NCI-H128 (cell line): ENCODE data around the gene GALNT13.

ENCODE experiments used
- DNase-seq: peaks from one replicate; lab custom pipeline; 2025; ENCODE audit not compliant: unreplicated experiment; lab: John Stamatoyannopoulos, UW

The GALNT13 gene

DNA sequence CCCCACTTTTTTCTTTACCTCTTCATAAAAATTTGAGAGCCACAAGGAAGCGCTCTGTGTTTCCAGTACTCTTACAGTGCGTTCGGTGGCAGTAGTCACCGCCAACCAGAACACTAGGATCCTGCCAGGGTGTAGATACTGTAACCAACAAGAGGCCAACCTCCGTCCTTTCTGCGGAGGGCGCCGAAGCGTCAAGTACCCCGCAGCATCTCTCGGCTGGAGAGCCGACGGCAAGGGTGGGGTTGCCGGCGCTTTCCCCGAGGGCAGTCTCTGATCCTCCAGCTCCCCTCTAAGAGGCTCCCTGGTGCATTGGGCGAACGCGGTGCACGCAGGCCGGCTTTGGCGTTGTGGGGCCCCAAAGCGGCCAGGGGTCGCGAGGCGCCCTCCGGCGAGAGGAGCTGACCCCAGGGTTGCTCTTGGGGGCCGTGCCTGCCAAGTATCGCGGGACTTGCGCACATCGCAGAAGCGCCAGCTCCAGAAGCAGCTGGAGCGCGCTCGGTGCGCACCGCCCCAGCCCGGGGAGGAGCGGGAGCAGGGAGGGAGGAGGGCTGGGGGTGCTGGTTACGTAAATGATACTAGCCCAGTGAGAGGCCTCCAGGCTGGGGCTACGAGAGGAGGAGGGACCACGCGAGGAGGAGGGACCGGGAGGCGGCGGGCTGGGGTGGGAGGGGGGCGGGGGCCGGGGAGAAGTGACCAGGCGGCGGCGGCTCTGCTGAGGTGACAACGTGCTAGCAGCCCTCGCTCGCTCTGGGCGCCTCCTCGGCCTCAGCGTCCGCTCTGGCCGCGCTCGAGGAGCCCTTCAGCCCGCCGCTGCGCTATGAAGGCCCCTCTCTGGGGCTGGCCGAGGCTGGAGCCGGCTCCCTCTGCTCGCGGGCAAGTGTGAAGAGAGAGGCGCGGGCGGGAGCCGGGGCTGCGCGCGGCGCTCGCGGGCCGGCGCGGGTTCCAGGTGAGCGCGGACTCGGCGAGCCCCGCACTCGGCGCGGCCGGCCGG is at the start of gene GALNT13:
Gene GALNT13, plus strand, starts transcription at position 692 of the 991 bp plus-strand sequence.
- no peak for DNase-seq

GRCh38 chr2:153823880-153824279 is 47.8 kb upstream of the GALNT13 start:
- DNase-seq, result no peak

GRCh38 chr2:153828335-153828734 is 43.4 kb upstream of the GALNT13 start:
- no peak for DNase-seq

GRCh38 chr2:153834662-153835061 is 37.1 kb upstream of the GALNT13 start:
- DNase-seq, result no peak

- no peak for DNase-seq
Measured at GRCh38 chr2:153858250-153858649, 13.5 kb upstream of the GALNT13 start.

DNA sequence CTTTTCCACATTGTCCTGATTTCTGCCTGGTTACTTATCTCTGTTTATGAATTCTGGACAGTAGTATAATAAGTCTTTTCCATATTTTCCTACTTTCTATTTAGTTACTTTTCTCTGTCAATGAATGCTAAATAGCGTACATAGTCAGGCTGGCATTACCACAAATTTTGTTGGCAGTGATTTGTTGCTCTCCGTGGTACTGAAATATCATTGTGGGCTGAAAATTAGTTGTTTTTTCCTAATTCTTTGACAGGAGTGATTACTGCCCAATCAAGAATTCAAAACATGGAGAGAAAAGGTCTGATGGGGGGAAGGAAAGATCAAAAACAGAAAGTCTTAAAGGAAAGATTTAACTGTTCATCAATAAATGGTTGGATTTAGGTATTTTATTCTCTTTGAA is 7.7 kb upstream of the GALNT13 start:
- DNase-seq, result no peak

- DNase-seq, result no peak
Measured at GRCh38 chr2:153866595-153866994, 5.1 kb upstream of the GALNT13 start.

DNA sequence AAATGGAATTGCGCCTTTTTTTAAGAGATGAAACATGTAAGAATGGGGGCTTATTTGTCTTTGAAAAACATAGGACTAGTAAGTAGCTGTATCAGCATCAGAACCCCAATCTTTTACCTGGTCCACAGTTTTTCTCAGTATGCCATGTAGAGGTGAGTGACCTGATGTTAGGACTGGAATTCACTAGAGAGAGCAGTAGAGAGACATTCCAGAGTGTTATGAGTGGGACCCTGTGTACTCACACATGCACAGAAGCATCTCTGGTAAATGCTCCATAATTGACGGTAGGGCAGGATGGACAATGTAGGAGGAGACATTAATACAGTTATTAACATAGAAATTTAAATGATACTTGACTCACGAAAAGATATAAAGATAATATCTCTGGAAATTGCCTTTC is 1.4 kb upstream of the GALNT13 start:
- no peak for DNase-seq

DNA sequence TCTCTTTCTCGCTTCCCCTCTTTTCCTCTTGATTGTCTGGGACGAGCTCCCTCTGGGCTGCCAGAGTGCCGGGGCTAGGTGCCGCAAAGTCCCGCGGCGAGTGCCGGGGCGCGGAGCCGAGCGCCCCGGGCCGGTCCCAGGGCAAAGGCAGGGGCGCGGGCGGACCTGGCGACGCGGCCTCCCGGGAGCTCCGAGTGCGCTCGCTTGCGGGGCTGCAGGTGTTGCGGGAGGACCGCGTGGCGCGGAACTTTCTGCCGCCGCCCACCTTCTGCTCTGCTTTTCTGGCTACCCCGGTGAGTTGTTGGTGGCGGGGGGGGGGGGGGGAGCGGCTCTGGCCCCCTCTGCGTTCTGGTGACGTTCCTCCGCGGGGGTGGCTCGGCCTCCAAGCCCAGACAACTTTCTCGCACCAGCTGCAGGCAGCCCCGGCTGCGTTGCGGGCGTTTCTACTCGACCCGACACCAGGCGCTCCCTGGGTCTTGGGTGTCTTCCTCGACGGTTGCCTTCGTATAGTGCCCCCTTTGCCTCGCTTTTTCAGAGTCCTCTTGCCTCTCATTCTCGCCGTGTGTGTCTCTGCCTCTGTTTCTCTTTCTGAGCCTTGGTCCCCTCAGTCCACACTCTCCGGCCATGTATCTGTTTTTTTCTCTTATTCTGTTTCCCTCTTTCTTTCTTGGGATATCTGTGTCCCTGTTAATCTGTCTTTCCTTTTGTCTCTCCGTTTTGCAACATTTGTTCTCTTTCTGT is 759 bp downstream of the GALNT13 start:
- DNase-seq, result no peak

GRCh38 chr2:153873052-153874048 is 1.6 kb downstream of the GALNT13 start:
- DNase-seq, result no peak

DNA sequence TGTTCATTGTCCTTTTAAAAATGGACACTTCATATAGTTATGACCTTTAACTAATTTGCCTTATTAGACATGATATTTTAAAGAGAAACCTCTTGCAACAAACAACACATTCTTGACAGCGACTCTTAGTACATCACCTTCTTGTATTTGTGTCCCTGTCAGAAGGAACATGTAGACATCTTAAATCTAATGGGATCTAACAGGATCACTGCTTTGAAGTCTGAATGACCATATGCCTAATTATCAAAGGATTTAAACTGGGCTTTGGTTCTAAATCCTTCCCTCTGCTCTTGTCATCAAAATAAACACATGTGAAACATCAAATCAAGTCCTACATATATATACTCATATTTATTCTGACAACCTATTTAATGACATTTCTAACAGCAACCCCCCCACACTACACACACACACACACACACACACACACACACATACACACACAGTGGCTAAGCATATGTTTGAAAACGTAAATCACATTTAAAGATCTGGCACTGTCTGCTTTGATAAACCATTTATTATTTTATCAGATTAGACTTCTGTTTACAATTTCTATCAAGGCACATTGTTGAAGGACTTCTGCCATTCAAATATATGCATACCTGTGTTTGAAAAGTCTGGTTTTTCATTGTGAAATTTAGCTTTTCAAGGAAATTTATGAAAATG is 4.2 kb downstream of the GALNT13 start:
- no peak for DNase-seq

GRCh38 chr2:153880926-153881325 is 9.2 kb downstream of the GALNT13 start:
- DNase-seq, result no peak

DNA sequence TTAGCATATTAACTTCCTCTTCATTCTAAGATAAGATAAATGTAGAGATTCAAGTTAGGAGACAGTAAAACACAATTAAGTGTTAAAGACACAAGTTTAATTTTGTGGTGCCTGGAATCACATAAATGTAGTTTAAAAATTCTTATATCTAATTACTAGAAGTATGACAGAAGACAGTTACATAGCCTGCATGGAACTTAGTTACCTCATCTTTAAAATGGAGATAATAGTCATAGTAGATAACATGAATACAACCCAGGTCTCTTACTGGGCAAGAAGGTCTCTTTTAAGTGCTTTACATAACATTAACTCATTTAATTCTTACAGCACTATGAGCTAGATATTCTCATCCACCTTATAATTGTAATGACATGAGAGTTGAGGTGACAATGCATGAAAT is 15.1 kb downstream of the GALNT13 start:
- no peak for DNase-seq

DNA sequence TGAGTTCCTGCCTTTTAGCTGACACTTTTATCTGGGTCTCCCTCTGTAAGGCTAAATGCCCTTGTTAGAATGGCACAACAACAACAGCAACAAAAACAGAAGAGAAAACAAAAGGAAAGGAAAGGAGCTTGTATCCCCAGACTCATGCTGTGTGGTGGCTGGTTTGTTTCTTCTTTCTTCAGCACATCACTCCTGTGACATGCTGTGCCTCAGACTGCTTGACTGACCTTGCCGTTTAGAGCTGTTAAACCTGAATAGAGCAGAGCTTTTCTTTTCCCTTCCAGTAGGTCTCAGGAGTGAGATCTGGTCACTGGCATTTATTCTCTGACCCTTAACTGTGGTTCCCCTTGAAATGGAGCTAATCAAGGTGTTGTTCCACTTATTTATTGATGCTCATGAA is 18.9 kb downstream of the GALNT13 start:
- no peak for DNase-seq

DNA sequence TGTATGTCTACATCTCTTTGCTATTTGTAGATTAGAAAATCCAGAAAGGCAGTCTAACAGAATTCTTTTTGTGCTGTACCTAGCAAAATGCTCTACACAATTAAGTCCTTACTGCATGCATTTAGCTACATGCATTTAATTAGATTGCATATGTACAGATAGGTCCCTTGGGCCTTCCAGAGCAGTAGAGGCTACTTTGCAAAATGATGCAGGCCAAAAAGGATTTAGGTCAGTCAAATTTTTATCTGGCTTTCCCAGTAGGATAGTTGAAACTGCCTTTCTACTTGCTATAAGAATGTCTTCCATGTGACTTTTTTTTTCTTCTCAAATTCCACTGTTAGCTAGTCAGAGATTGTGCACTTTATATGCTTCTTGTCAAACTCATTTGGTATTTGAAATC is 19.3 kb downstream of the GALNT13 start:
- no peak for DNase-seq

DNA sequence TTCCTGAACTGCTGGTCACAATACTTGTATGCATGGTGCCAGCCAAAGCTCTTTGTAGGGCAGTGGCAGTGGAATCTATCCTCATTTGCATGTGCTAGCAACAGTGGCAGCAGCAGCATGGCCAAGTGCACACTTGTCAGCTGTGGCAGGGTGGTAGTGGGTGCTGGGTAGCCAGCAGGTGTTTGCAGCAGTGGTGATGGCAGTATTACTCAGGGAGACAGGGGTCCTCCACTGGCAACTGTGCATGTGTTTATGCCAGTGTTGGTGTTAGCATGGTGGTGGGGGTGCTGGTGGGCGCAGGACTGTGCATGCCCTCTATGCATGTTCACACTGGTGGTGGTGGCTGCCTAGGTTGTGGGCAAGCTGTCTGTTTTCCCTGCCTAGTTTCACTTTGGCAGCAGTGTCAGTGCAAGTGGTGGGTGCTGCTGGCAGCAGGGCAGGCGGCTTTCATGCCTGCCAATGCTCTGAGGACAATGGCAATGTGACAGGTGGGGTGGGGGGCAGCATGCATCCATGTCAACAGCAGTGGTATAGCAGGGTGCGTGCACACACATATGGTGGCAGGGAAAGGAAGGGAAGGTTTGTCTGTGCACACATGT is 41.2 kb downstream of the GALNT13 start:
- no peak for DNase-seq

GRCh38 chr2:153917570-153917969 is 45.8 kb downstream of the GALNT13 start:
- DNase-seq, result no peak

- DNase-seq, result no peak
Measured at GRCh38 chr2:153935511-153935910, 63.8 kb downstream of the GALNT13 start.

DNA sequence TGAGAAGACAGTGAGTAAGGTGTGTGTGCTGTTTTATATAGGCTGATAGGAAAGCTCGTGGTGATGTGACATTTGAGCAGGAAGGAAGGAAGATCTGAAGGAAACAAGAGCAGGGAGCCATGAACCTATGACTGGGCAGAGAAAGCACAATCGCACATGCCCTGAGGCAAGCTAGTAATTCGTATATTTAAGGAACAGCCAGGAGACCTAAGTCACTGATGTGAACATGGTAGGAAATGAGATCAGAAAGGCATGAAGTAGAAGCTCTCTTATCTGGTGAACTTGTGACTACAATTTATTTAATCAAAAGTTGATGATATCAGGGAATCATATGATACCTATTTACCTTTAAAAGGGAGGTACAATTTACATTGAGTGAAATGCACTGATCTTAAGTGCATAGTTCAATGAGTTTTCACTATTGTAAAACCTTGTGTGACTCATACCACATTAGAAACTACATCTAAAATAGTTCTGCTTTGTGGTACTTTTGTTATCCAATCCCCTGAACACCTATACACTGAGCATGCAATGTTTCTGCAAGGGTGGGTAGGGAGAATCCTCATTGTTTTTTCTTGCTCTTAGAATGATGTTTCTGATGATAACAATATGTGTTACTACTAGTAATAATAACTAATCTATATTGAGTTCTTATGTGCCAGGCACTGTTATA is 67.5 kb downstream of the GALNT13 start:
- DNase-seq, result no peak
